ENCODE data around the gene PRPS1.
"Not testable (repeated sequence)": the region's sequence is repeated elsewhere in the genome, so short reads cannot be mapped to it uniquely, and the experiment has no call there.

PRPS1 gene

DNA sequence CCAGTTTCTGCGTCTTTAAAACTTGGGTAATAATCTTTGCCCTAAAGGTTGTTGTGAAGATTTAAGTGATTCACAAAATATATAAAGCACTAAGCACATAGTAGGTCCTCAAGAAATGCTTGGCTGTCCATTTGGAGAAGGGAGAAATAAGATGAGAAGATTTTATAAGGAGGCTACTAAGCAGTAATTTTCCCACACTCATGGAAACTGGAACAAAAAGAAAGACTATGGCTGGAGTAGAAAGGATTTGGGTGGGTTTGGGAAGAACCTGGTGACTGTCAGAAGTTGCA is 47.0 kb downstream of the PRPS1 start:
- DNase-seq (ENCODE audit: low spot score): no peak

DNA sequence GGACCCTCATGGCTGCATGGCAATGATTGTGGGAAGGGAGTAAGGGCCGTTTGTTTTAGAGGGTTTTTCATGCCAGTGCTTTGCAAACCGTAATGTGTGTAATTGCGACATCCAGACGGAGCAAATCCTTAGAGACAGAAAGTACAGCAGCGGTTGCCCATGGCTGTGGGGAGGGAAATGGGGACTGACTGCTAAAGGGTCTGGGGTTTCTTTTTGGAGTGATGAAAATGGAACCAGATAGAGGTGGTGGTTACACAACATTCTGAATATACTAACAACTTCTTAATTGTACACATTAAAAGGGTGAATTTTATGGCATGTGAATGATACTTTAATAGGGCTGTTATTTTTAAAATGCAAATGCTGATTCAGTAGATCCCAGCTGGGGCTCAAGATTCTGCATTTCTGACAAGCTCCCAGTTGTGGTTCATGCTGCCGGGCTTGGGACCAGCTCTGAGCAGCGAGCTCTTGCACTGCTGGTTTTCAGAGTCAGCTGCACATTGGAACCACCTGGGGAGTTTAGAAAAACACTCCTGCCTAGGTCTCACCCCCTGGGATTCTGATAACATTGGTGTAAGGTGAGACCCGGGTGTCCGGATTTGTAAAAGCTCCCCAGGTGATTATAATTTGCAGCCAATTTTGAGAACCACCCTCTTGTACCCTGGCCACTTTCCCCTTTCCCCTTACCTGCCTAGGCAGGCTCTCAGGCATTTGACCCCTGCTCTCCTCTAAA is 47.7 kb downstream of the PRPS1 start:
- no peak for DNase-seq (ENCODE audit: low spot score)

DNA sequence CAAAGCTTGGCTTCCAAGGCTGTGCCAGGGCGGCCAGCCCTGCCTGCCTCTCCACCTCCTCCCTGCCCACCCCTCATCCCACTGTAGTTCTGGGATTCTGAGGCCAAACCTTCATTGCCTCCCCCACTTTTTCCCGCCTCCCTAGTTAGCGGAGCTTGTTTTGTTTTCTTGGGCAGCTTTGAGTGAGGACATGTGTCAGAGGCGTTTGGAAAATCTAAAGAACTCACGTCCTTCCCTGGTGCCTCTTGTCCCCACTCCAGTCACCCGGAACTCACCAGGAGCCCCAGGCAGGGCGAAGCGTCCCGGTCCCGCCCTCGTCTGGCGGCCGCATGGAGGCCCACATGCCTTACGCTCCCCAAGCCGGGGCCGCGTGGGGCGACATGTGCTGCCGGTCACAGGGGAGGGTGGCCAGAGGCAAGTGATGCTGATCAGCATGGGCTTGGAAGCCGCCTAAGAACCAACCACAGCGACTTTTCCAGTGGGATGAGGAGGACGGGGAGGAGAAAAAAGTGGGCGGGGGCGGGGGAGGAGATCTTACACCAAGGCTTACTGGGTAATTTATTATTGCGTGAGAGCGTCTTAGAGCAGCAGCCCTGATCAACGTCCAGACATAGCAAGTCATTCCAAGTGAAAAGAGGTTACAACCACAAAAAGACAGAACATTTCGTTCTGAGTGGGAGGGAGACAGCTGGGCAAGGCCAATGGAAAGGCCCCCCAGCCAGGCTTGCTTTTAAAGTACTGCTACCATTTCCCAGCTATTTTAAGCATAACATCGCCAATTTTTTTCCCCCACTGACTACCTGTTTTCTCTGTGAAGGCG is 48.5 kb downstream of the PRPS1 start:
- DNase-seq (ENCODE audit: low spot score): peak; percentile 50

DNA sequence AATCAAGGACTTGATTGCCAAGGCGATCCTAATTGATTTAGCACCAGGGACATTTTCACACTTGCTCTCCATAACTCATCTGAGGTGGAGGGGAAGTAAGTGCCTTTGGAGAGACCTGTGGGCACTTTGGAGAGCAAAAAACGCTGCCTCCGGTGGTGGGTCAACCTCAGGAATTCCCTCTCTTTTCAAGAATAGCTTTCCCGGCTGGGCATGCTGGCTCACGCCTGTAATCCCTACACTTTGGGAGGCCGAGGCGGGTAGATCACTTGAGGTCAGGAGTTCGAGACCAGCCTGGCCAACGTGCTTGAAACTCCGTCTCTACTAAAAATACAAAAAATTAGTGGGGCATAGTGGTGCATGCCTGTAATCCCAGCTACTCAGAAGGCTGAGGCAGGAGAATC is 49.2 kb downstream of the PRPS1 start:
- no peak for DNase-seq (ENCODE audit: low spot score)

DNA sequence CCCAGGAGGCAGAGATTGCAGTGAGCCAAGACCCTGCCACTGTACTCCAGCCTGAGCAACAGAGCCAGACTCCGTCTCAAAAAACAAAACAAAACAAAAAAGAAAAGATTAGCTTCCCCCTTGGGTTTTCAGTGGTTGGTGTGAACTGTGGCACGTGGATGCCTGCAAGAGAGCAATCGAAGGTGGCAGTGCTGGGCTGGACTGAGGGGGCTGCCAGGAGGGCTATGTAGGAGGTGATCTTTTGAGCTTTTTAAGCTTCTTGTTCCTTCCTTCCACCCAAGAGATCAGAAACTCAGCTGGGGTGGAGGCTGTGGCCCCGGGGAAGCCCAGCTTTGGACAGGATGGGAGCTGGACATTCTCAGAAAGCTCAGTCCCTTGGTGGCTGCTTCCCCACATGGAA is 49.6 kb downstream of the PRPS1 start:
- no peak for DNase-seq (ENCODE audit: low spot score)

DNA sequence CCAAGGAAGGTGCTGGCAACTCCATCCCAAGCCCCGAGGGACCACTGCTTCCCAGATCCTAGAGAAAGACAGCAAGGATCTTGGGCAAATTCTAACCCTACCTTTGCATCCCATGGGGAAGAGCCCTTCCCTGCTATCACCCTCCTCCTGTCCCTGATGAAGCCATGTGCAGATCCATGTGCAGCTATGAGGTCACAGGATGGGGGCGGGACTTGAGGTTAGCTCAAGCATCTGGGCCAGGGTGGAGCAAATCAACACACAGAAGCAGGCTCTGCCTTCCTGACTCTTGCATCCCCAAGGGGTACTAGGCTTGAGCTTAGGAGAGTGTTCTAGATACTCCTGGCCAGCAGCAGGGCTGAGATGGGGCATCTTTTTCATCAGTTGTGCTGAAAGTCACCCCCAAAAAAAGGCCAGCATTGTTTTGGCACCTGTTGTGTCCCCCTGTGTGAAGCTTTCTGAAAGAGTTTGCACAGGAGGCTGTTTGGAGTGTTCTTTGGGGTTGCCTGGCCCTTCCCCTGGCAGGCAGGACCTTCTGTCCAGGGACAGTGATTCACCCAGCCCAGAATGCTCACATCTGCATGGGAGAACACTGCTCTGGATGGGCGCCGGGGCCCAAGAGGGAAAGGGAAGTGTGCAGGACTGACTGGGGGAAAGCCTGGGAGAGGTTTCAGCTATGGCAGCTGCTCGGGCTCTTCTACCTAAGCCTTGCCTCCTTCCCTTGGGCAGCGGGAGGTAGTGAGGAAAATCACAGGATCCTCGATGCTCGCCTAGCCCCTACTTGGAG is 50.8 kb downstream of the PRPS1 start:
- peak; percentile 66 for DNase-seq (ENCODE audit: low spot score)

DNA sequence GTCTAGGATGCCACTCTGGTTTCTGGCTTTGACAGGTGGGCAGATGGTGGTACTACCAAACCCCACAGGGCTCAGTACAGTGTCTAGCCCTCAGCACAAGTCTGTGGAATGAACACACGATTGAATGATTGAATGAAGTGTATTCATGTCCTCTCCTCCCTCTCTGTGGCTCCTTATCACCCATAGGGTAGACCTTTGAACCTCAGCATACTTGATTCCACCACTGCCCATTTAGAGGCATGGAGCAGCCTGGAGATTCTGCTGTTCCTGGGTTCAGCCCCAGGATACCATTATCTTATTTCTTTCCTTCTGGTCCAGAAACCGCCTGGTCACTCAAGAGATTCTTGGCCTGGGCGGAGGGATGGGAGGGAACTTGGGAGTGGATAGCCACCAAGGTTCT is 53.9 kb downstream of the PRPS1 start:
- no peak for DNase-seq (ENCODE audit: low spot score)

DNA sequence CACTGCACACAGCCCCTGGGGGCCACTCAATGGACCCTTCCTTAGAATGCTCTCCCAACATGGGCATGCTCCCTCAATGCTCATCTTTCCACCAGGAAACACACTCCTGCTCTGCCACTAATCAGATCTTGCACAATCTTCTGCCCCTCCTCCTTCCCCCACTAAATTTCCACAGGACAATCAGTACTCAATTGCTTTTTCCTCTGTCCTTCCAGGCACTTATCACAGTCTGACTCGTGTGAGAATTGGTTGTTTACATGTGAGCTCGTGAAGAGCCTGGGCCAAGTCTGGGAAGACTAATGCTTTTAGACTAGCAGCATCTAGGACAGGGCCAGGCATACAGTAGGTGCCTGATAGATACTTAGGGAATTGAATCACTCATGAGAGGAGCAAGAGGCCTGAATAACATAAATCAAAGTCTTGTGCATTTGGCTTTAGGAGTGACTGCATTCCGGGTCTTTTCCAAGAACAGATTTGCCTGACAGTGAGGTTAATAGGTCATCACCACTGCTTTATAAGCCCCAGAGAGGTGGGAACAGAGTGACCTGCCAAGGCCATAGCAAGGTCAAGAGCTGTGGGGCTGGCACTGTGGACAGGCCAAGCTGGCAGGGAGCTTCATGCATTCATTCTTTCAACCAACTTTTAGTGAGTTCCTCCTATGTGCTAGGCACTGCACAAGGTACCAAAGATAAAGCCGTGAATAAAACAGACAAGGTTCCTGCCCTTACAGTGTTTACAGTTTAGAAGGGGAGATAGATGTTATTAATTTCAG is 55.0 kb downstream of the PRPS1 start:
- DNase-seq (ENCODE audit: low spot score): no peak

DNA sequence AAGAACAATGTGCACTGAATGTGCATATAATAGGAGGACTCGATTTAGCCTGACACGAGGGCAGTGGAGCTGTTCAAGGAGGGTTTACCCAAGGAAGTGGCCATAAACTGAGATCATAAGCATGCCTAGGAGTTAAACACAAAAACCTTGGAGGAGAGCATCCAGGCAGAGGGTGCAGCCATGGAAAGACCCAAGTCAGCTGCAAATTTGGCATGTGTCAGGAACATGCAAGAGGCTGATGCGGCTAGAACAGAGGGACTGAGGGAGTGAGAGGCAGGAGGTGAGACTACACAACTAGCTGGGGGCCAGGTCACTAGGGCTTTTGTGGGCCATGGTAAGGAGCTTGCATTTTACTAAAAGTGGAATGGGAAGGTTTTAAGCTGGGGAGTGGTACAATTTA is 55.6 kb downstream of the PRPS1 start:
- no peak for DNase-seq (ENCODE audit: low spot score)

DNA sequence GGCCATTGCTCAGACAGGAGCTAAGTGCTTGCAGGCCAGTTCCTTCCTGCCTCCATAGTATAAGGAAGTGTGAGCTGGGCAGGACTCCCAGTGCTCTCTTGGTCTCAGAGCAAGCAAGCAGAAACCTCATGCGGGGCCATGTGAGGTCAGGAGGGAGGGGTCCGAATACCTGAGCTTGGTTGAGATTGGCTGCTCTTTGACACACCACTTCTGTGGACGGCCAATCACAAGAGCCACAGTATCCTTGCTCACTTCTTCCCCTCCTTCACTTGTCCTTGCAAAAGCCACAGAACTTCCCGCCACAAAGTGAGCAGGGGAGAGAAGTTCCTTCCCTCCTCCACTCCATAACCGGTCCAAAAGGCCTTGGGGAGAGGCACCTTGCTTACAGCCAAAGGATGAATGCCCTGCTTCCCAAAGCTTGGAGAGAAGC is 56.7 kb downstream of the PRPS1 start:
- no peak for DNase-seq (ENCODE audit: low spot score)

DNA sequence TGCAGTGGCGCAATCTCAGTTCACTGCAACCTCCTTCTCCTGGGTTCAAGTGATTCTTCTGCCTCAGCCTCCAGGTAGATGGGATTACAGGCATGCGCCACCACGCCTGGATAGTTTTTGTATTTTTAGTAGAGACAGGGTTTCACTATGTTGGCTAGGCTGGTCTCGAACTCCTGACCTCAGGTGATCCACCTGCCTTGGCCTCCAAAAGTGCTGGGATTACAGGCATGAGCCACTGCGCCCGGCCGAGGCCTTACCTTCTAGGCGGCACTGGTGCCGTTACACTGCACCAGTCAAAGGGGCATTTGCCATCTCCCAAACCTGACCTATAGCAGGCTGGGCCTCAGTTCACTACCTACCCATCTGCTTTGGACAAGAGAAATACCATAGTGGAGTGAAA is 57.3 kb downstream of the PRPS1 start:
- not testable (repeated sequence) for DNase-seq (ENCODE audit: low spot score)

DNA sequence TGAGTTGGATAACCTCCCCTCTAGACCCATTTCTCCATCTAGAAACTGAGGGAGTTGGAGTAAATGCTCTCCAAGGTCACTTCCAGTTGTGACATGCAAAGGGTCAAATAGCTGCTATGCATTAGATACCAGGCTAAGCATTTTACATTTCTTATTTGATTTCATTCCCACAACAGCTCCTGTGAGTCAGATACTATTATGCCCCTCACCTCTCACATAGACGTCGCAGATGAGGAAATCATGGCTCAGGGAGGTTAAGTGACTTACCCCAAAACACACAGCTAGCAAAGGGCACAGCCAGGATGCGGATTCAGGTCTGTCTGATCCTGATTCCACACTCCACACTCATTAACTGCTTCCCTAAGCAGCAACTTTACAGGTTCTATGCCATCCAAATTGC is 57.7 kb downstream of the PRPS1 start:
- no peak for DNase-seq (ENCODE audit: low spot score)

DNA sequence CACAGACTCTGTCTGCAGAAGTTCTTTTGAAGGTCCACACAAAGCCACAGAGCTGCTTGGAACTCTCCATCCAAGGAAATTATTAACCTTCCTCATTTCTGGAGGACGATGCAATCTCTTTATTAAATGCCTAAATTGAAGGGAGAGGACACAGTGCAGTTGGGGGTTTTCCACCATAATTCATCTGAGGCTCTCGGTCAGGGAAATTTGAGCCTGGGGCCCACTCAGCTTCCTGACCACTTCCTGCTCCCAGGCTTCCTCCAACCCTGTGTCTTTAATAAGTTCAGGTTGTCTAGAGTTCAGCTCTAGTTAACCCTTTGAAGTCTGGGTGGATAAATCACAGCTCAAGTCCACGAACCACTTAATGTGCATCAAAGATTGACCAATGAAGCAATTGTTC is 58.5 kb downstream of the PRPS1 start:
- DNase-seq (ENCODE audit: low spot score): no peak

DNA sequence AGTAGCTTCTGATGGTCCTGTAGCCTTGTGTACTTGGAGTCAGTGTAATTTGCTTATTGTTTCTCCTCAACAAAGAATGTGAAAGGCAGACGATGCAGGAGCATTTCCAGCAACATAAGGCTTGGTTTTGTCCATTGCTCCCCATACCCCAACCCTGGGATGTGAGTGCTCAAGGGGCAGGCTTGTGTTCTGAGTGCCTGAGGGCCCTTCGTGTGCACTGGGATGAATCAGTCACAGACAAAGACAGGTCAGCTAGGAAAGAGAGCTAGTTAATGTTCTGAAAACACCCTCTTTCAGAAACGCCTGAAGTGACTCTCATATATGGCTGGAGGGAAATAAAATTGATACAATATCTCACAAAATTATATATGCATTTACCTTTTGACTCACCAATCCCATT is 59.1 kb downstream of the PRPS1 start:
- DNase-seq (ENCODE audit: low spot score): no peak

DNA sequence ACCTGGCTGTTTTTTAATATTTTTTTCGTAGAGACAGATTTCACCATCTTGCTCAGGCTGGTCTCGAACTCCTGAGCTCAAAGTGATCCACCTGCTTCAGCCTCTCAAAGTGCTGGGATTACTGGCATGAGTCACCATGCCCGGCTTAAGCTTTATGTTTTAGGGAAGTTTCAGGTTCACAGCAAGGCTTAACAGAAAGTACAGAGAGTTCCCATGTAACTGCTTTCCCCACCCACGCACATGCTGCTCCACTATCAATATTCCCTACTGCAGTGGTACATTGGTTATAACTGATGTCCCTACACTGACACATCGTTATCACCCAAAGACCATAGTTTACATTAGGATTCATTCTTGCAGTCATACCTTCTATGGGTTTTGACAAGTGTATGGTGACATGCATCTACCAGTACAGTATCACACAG is 62.7 kb downstream of the PRPS1 start:
- DNase-seq (ENCODE audit: low spot score): no peak

DNA sequence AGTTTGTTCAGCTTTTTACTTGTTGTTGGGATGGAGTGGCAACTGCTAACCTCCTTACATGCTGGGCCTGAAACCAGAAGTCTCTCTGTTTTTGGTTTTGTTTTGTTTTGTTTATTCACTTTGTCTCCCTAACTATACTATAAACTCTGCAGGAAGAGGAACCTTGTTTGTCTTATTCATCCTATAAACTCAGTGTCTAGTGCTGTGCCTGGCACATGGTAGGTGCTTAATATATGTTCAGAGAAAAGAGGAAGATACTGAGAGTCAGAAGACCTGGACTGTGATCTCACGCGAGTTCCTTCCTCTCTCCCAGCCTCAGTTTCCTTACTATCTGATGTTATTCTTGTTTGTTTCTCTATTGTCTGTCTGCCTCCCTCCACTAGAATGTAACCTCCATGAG is 71.3 kb downstream of the PRPS1 start:
- DNase-seq (ENCODE audit: low spot score): no peak

DNA sequence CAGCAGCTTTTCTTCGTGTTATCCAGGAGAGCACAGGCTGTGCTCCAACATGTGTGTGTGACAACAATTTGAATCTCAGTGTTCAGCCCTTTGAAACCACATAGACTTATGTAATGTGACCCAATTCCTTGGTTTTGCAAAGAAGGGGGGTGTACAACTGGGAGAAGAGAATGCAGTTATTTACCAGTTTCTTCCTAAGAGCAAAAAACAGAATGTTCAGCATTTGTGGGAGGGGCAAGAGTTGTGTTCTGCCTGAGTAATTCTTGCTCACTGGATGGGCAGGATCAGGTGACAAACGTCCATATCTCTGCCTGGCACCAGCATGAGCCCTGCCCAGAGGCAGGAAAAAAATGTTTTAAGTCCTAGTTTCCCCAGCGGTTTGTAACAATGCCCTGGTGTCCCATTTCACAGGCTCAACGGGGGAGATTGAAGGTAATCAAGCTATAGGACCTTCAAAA is 72.0 kb downstream of the PRPS1 start:
- no peak for DNase-seq (ENCODE audit: low spot score)
